HL-60 (cell line): ENCODE results near the gene TM7SF3.

ENCODE experiments used
- CTCF ChIP-seq: IDR thresholded peaks from one replicate; pipeline ENCODE4 v1.5.1; 2011; ENCODE audit warnings: low read length, control low read depth, inconsistent platforms; ENCODE audit not compliant: insufficient read depth
- GABPA ChIP-seq: IDR thresholded peaks from 2 replicates; pipeline ENCODE4 v1.6.1; 2012; ENCODE audit warnings: low read depth
- POLR2AphosphoS5 ChIP-seq: IDR thresholded peaks from 2 replicates; pipeline ENCODE4 v1.6.1; 2012; ENCODE audit warnings: low read depth

DNA sequence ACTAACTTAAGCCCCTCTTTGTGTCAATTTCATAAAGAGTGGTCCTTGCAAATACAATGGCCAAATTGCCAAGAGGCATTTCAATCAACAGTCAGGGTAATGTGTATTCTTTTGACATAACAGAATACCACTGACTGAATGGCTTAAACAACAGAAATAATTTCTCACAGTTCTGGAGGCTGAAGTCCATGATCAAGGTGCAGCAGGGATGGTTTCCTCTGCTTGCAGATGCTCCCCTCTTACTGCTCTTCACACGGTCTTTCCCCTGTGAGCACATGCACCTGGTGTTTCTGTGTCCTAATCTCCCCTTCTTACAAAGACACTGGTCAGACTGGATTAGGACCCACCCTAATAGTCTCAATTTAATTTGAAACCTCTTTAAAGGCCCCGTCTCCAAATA, 44.0 kb downstream of the TM7SF3 start:
- TF ChIP-seq CTCF = no peak
- no peak; the same call in 1 of the 2 replicates for TF ChIP-seq POLR2AphosphoS5
- TF ChIP-seq GABPA = no peak
